Thymus (tissue), 11 donors: ENCODE data around the gene TENM3. TPM values are rescaled to one million over a fixed set of nuclear protein-coding genes. Genes with fewer than 3 reads are reported as not detected.
A peak's percentile ranks its signal among the peaks of the same experiment; 100 is the strongest.

Source experiments
- DNase-seq, 9 donors: peaks; one replicate each; pipeline ENCODE4 v3.0.0-alpha.2; 2013; ENCODE audit warnings: low spot score in 9 of 9, low read depth in 6 of 9, missing footprints in 1 of 9
- H3K27ac ChIP-seq, 2 donors: one replicate each; pipeline ENCODE4 v1.5.1; 2013; ENCODE audit warnings: control low read depth in 1 of 2, low read depth in 1 of 2, low read length in 1 of 2, mild to moderate bottlenecking in 1 of 2, moderate library complexity in 1 of 2
- H3K27me3 ChIP-seq, 2 donors: one replicate each; pipeline ENCODE4 v1.5.1; 2013; ENCODE audit warnings: low read length in 1 of 2; ENCODE audit not compliant: control insufficient read depth in 2 of 2, insufficient read depth in 1 of 2
- H3K36me3 ChIP-seq, 2 donors: one replicate each; pipeline ENCODE4 v1.5.1; 2013; ENCODE audit warnings: low read length in 1 of 2, mild to moderate bottlenecking in 1 of 2, moderate library complexity in 1 of 2; ENCODE audit not compliant: control insufficient read depth in 2 of 2, insufficient read depth in 2 of 2
- H3K4me1 ChIP-seq, 2 donors: one replicate each; pipeline ENCODE4 v1.5.1; 2013; ENCODE audit warnings: low read length in 2 of 2; ENCODE audit not compliant: control insufficient read depth in 2 of 2, insufficient read depth in 2 of 2
- H3K4me3 ChIP-seq, 2 donors: one replicate each; pipeline ENCODE4 v1.5.1; 2013; ENCODE audit warnings: low read length in 2 of 2, control low read depth in 1 of 2, mild to moderate bottlenecking in 1 of 2
- H3K9me3 ChIP-seq, 2 donors: one replicate each; pipeline ENCODE4 v1.5.1; 2013; ENCODE audit warnings: low read length in 1 of 2, mild to moderate bottlenecking in 1 of 2; ENCODE audit not compliant: control insufficient read depth in 2 of 2, insufficient read depth in 1 of 2
- WGBS: extraction: QIAGEN DNeasy Blood & Tissue Kit; methylation state at CpG from one replicate; pipeline ENCODE4 v1.1.7; 2013; 5-methylcytosine and 5-hydroxymethylcytosine counted together
- polyA plus RNA-seq: library from polyadenylated mRNA; stranded (reverse); fragments of 200-250 nt; gene quantifications from one replicate; pipeline ENCODE4 v1.2.3, GENCODE V29; 2013
- total RNA-seq: library from RNA; stranded (reverse); fragments of 120-200 nt; gene quantifications from one replicate; pipeline ENCODE4 v1.2.4, GENCODE V29; 2013
- donor health status: healthy.

The TENM3 gene
- total and polyA plus RNA-seq, 2 donors = 2.1 to 9.5 TPM

DNA sequence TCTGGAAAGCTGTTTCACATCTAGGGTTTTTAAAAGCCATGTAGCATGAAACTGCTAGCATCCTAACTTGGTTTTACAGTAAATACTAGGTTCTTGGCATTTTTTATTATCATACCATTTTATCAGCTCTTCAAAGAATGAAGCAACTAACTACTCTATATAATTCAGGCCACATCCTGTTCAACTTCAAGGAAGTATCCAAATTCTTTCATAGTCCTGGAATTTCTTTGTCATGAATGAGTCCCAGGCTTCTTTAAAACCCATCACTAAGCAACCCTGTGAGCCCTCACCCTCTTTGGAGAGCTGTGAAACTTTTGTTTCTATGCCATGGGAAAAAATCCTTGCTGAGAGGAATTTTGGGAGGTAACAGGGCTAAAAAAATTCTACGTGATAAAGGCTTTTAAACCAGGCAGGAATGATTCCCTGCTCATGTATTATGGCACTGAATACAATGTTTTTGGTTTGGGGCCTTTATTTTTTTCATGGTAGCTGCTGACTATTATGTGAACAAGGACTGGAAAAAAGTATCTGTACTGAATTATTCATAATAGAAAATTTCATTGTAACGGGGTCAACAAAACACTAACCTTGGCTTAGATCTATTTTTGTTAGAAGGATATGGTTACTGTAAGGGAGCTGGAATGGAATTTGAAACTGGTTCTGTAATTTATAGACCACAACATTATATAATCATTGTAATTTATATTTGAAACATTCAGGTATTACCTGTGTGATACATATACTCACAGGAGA, 509.1 kb downstream of the TENM3 start:
- Histone ChIP-seq H3K36me3 (no peaks in the 10 kb centered on the region), H3K9me3 (no peaks in the 10 kb centered on the region), H3K27ac (no peak overlapping the region), H3K27me3 (no peaks in the 10 kb centered on the region), H3K4me1 (no peaks in the 10 kb centered on the region), H3K4me3 (no peak overlapping the region)
- no peak for DNase-seq
- WGBS = 85% methylated on average over 2 of the region's 2 CpGs

- Histone ChIP-seq H3K9me3 (no peaks in the 10 kb centered on the region), H3K27me3 (no peaks in the 10 kb centered on the region), H3K36me3 (no peaks in the 10 kb centered on the region), H3K4me3 (no peak overlapping the region), H3K27ac (no peak overlapping the region), H3K4me1 (no peaks in the 10 kb centered on the region)
- no peak for DNase-seq
- 94% methylated on average over 5 of the region's 5 CpGs for WGBS
Measured at GRCh38 chr4:182754895-182755294, 511.7 kb downstream of the TENM3 start.

DNA sequence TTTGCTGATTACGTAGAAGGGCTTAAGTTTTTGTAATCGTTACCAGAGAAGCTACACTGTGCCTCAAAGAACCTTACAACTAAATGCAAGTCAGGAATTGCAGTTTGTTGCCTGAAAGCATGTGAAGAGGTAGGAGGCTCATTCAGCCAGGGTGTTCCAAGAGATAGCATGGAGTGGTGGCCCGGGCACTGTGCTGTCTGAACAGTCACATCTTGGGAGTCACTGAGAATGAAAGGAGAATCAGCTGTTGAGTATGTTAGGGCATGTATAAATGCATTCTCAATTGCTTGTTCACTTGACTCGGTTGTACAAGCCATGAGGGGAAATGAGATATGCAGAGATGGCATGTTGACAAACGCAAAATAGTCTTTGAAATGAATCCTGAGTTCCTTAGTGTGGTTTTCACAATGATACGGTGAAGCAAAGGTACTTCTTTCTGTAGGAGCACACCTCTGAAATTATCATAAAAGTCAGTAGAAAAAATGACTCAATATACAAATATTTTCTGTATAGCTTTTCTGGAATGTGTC, 513.0 kb downstream of the TENM3 start:
- 89% methylated on average over 6 of the region's 6 CpGs for WGBS
- peak in 1 of 9 donors; percentile 6 for DNase-seq

DNA sequence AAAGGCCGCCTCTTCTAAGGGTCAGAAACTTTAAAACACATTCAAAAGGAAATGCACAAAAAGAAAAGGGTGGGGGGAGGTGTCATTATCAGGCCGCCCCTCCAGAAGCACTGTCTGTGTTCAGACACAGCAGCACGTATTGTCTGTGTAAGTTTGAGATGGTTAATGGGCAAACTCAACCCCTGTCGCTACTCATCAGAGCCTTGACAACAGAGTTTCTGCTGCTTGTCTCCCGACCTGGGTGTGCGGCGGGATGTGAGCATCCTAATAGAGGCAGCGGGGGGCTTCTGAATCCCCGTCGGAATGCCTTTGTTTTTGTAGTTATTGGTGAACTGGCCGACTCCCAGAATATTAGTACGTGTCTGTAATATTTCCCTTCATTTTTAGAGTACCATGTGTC, 515.1 kb downstream of the TENM3 start:
- Histone ChIP-seq H3K9me3 (no peaks in the 10 kb centered on the region), H3K4me1 (no peaks in the 10 kb centered on the region), H3K4me3 (no peak overlapping the region), H3K36me3 (no peaks in the 10 kb centered on the region), H3K27me3 (no peaks in the 10 kb centered on the region), H3K27ac (no peak overlapping the region)
- no peak for DNase-seq
- 88% methylated on average over 12 of the region's 12 CpGs for WGBS

More for the DNA sequence above, 513.0 kb downstream of the TENM3 start:
- no peak overlapping the region for H3K4me3 ChIP-seq
- no peaks in the 10 kb centered on the region for H3K36me3 ChIP-seq
- H3K4me1 ChIP-seq = no peaks in the 10 kb centered on the region
- no peaks in the 10 kb centered on the region for H3K27me3 ChIP-seq
- peak overlapping the region in 1 of 2 donors; percentile 36 for H3K27ac ChIP-seq
- H3K9me3 ChIP-seq = no peaks in the 10 kb centered on the region

DNA sequence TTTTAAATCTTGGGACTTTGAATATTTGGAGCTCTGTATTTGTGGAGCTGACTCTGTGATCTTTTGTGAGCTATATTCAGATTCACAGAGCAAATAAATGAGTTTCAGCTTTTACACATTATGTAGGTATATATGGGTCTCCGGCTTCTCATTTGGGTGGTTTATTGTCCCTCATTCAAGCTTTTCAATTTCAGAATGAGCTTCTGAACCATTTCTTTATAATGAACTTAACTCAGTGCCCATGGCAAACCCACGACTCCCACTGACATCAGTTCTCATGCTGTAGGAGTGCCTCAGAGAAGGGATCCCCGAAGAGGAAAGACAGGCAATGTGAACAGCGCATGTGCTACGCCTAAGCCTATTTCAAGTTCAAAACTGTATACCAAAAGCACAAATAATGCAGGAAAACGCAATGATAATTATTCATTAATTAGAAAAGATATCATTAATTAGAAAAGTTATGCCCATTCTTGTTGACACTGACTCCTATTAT, 517.4 kb downstream of the TENM3 start:
- Histone ChIP-seq H3K4me3 (no peak overlapping the region), H3K9me3 (no peaks in the 10 kb centered on the region), H3K36me3 (no peaks in the 10 kb centered on the region), H3K4me1 (no peaks in the 10 kb centered on the region), H3K27me3 (no peaks in the 10 kb centered on the region), H3K27ac (no peak overlapping the region)
- WGBS = 92% methylated on average over 6 of the region's 6 CpGs
- no peak for DNase-seq

DNA sequence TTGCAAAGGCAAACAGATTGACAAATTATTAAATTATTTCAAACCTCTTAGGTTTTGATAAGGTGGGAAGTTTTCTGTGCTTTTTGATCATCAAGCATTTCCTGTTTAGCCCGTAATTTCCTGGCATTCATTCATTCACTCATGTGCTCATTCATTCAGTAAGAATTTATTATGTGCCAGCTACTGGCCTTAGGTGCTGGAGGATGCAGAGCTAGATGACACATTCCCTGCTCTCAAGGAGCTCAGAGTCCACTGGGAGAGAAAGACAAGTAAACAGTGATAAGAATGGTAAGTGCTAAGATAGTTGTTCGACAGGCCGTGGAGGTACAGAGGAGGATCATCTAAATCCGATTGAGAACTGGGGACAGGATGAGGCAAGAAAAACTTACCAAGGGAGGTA, 520.9 kb downstream of the TENM3 start:
- Histone ChIP-seq H3K4me1 (no peaks in the 10 kb centered on the region), H3K9me3 (no peaks in the 10 kb centered on the region), H3K4me3 (no peak overlapping the region), H3K36me3 (no peaks in the 10 kb centered on the region), H3K27ac (no peak overlapping the region), H3K27me3 (no peaks in the 10 kb centered on the region)
- WGBS = 96% methylated on average over 4 of the region's 4 CpGs
- no peak for DNase-seq

DNA sequence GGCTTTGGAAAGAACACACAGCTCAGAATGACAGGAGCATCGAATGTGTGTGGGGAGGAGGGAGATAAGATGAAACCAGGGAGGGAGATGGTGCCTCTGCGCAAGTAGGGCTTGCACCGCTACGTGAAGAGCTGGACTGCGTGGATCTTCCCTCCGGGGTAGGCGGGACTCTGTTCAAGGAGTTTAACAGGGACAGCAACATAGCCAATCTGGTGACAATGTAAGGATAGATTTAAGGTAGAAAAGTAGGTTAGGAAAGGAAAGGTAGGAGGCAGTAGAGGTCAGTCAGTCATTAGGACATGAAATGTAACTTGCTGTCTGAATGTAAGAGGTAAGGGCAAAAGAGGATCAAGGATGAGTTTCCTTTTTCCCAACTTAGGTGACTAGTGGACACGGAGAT, 521.4 kb downstream of the TENM3 start:
- Histone ChIP-seq H3K27ac (no peak overlapping the region), H3K9me3 (no peaks in the 10 kb centered on the region), H3K4me3 (no peak overlapping the region), H3K36me3 (no peaks in the 10 kb centered on the region), H3K4me1 (no peaks in the 10 kb centered on the region), H3K27me3 (no peaks in the 10 kb centered on the region)
- DNase-seq = no peak
- 95% methylated on average over 8 of the region's 8 CpGs for WGBS

DNA sequence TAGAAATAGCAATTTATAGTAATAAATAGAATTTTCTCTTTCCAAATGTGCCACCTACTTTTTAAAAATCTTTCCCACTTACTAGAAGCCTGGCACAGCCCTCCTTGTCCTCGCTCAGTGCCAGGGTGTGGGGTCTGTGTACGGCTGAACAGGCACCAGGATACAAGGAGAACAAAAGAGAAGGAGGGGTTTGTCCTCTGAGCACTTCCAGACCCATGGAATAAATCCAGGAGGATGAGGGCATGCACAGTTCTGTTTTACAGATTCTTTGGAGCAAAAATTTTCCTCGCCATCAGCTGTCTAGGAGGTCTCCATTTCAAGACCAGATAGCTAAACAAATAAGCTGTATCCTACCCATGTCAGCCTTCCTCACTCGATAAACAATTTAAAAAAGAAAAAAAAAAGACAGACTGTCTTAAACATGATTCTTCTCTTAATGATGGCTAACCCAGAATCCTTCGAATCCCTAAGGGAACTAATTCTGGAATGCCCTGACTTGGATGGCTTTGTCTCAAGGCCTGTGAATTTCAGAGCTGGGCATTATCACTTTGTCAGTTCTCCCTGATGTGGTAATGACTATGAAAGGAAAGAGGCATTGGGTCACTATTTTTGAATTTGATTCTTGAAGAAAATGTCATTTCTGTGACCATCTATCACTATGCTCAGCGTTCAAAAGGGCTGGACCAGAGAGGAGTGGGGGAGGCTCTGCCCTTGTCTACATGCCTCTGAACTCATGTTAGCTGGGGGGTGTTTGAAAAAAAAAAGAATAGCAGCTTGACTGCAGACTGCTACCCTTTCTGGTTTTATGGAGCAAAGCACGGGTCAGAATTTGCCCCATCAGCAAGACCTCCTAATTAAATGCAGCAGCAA, 523.0 kb downstream of the TENM3 start:
- no peak overlapping the region for H3K27ac ChIP-seq
- DNase-seq = no peak
- H3K36me3 ChIP-seq = no peaks in the 10 kb centered on the region
- no peak overlapping the region for H3K4me3 ChIP-seq
- no peaks in the 10 kb centered on the region for H3K9me3 ChIP-seq
- WGBS = 92% methylated on average over 7 of the region's 7 CpGs
- H3K4me1 ChIP-seq = no peaks in the 10 kb centered on the region
- no peaks in the 10 kb centered on the region for H3K27me3 ChIP-seq

DNA sequence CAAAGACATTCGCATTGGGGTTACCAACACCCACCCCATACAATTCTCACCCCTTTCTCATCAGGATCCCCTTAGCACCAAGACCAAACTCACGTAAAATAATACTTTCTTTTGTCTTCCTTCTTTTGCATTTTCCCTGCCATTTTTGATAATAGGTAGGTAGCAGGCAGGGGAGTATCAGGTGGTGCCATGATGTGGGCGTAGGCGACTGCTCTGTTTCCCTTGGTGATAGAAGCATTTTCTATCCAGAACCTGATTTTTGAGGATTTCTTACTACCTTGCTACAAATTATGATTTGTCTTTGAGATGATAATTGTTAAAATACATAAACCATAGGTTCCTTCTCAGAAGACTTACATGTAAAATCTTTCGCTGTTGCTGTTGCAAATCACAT, 523.7 kb downstream of the TENM3 start:
- Histone ChIP-seq H3K4me1 (no peaks in the 10 kb centered on the region), H3K36me3 (no peaks in the 10 kb centered on the region), H3K9me3 (no peaks in the 10 kb centered on the region), H3K27me3 (no peaks in the 10 kb centered on the region), H3K27ac (no peak overlapping the region), H3K4me3 (no peak overlapping the region)
- DNase-seq = no peak
- WGBS = 99% methylated on average over 5 of the region's 5 CpGs
